MM.1S (cell line): Measurements from ENCODE around the gene MAGI2.

Experiments used
- CTCF ChIP-seq: fragments of 300-600 bp; sonication (generic); IDR thresholded peaks from 2 replicates; pipeline ENCODE4 v1.5.1; 2016; ENCODE audit warnings: antibody characterized with exemption, low read length, mixed read lengths
- EZH2 ChIP-seq: fragments of 300-600 bp; sonication (generic); optimal IDR thresholded peaks from 2 replicates; pipeline ENCODE3; 2017; ENCODE audit warnings: low read depth, mild to moderate bottlenecking, antibody characterized with exemption, low read length, mixed read lengths

DNA sequence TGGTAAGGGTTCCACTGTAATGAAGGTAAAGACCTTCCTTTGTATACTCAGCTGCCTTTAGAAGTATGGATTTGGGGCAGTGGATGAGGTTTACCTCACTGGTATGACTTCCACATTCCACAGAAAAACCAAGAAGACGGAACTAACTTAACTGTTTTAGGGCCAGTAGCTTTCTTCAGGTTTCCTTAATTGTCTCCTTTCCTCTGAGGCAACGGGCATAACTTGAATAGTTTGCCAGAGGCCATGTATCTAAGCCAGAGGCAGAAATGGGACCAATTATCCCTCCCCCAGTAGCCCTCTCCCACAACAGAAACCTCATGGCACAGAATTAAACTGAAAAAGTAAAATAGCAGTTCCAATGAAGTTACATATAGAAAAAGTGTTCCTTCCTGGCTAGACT lies 1373.2 kb downstream of the MAGI2 start:
- TF ChIP-seq CTCF (no peak), EZH2 (no peak)
